SU-DHL-6 (cell line): ENCODE data around the gene CTDSP1.

ENCODE experiments used
- H2AFZ ChIP-seq: fragments of 200-600 bp; sonication (generic); 2 replicates; pipeline ENCODE4 v1.6.1; 2014; ENCODE audit warnings: low read depth, mild to moderate bottlenecking, moderate library complexity, mixed read lengths, antibody characterized with exemption, low read length; ENCODE audit not compliant: severe bottlenecking
- H3F3A ChIP-seq: fragments of 200-600 bp; shearing (Covaris generic); 2 replicates; pipeline ENCODE4 v1.6.0; 2016; ENCODE audit warnings: antibody characterized with exemption, mild to moderate bottlenecking; ENCODE audit not compliant: insufficient read depth
- H3K27ac ChIP-seq: fragments of 200-600 bp; sonication (generic); 2 replicates; pipeline ENCODE4 v1.5.1; 2016; ENCODE audit warnings: low read depth, mild to moderate bottlenecking, low read length, moderate library complexity, mixed read lengths
- H3K27me3 ChIP-seq: fragments of 200-600 bp; sonication (generic), shearing (Covaris generic); 2 replicates; pipeline ENCODE4 v1.6.0; 2014; ENCODE audit warnings: mild to moderate bottlenecking, low read length
- H3K36me3 ChIP-seq: fragments of 200-600 bp; sonication (generic); 2 replicates; pipeline ENCODE4 v1.6.1; 2014; ENCODE audit warnings: mild to moderate bottlenecking, low read length, mixed read lengths
- H3K4me2 ChIP-seq: fragments of 300-600, 200-600 bp; shearing (Covaris generic), sonication (generic); 2 replicates; pipeline ENCODE4 v1.6.0; 2014; ENCODE audit warnings: low read length, low read depth, mild to moderate bottlenecking; ENCODE audit not compliant: poor library complexity, severe bottlenecking
- H3K4me3 ChIP-seq: fragments of 200-600 bp; sonication (generic); 2 replicates; pipeline ENCODE4 v1.5.1; 2014; ENCODE audit warnings: antibody characterized with exemption, low read length, mild to moderate bottlenecking, mixed read lengths; ENCODE audit not compliant: insufficient read depth, poor library complexity, severe bottlenecking
- H3K79me2 ChIP-seq: fragments of 200-600 bp; sonication (generic); 2 replicates; pipeline ENCODE4 v1.6.1; 2014; ENCODE audit warnings: mild to moderate bottlenecking, low read length, moderate library complexity; ENCODE audit not compliant: insufficient read depth
- H3K9ac ChIP-seq: fragments of 200-600 bp; sonication (generic); 2 replicates; pipeline ENCODE4 v1.7.0; 2014; ENCODE audit warnings: mild to moderate bottlenecking, low read length
- H3K9me2 ChIP-seq: fragments of 200-600 bp; sonication (generic); replicated peaks from 2 replicates; pipeline ENCODE4 v1.6.1; 2014; ENCODE audit warnings: low read length; ENCODE audit not compliant: insufficient read depth
- H3K9me3 ChIP-seq: fragments of 200-600 bp; sonication (generic); 2 replicates; pipeline ENCODE4 v1.6.1; 2014; ENCODE audit warnings: low read length, mixed read lengths; ENCODE audit not compliant: insufficient read depth
- H4K20me1 ChIP-seq: fragments of 200-600 bp; sonication (generic); 2 replicates; pipeline ENCODE4 v1.6.1; 2014; ENCODE audit warnings: low read depth, mild to moderate bottlenecking, antibody characterized with exemption, low read length, moderate library complexity, mixed read lengths
- CTCF ChIP-seq: fragments of 200-600 bp; sonication (generic); IDR thresholded peaks from one replicate; pipeline ENCODE4 v1.5.1; 2017; ENCODE audit warnings: antibody characterized with exemption, mild to moderate bottlenecking, low read length, moderate library complexity; ENCODE audit not compliant: insufficient read depth, poor library complexity, severe bottlenecking
- EZH2phosphoT487 ChIP-seq: fragments of 200-600 bp; sonication (generic), shearing (Covaris generic); conservative IDR thresholded peaks from 2 replicates; pipeline ENCODE4 v1.6.1; 2018; ENCODE audit warnings: mild to moderate bottlenecking, antibody characterized with exemption, low read length, moderate library complexity, mixed read lengths

CTDSP1 gene

GRCh38 chr2:218399391-218400166 lies at the start of gene CTDSP1:
TSS of gene CTDSP1 (plus strand) at chr2:218399868. CDS start at chr2:218400091, 223 bp downstream.
- no peaks in the 10 kb centered on the region for H4K20me1 ChIP-seq
- H3K9me2 ChIP-seq, result no peaks in the 10 kb centered on the region
- peak within 1 kb of the TSS; percentile 63 for H3K4me2 ChIP-seq
- peaks cover 11% of the 10 kb centered on the region; the same call in 1 of the 2 replicates for H3K79me2 ChIP-seq
- H3K9ac ChIP-seq, result peak within 1 kb of the TSS; percentile 96
- peak within 1 kb of the TSS; percentile 95 for H3K4me3 ChIP-seq
- H3K36me3 ChIP-seq, result no peaks in the 10 kb centered on the region
- H2AFZ ChIP-seq, result peak within 1 kb of the TSS; percentile 67
- TF ChIP-seq CTCF (no peak), EZH2phosphoT487 (no peak)
- no peaks in the 10 kb centered on the region for H3F3A ChIP-seq
- H3K27me3 ChIP-seq, result no peaks in the 10 kb centered on the region
- H3K9me3 ChIP-seq, result no peaks in the 10 kb centered on the region
- peak within 1 kb of the TSS; percentile 70 for H3K27ac ChIP-seq

GRCh38 chr2:218354045-218354444 lies 45.6 kb upstream of the CTDSP1 start:
- no peak overlapping the region for H3K4me3 ChIP-seq
- no peak overlapping the region for H3K4me2 ChIP-seq
- no peaks in the 10 kb centered on the region for H3F3A ChIP-seq
- no peak for TF ChIP-seq CTCF
- no peak for TF ChIP-seq EZH2phosphoT487
- no peaks in the 10 kb centered on the region for H4K20me1 ChIP-seq
- no peak overlapping the region for H2AFZ ChIP-seq
- H3K79me2 ChIP-seq, result no peaks in the 10 kb centered on the region
- peaks cover 5% of the 10 kb centered on the region; the same call in 1 of the 2 replicates for H3K9me3 ChIP-seq
- H3K27ac ChIP-seq, result no peak overlapping the region
- no peak overlapping the region for H3K9ac ChIP-seq
- H3K9me2 ChIP-seq, result no peaks in the 10 kb centered on the region
- no peaks in the 10 kb centered on the region for H3K36me3 ChIP-seq
- no peaks in the 10 kb centered on the region for H3K27me3 ChIP-seq

GRCh38 chr2:218354850-218355443 lies 44.7 kb upstream of the CTDSP1 start:
- Histone ChIP-seq H3K9me2 (no peaks in the 10 kb centered on the region), H4K20me1 (no peaks in the 10 kb centered on the region), H3K4me2 (no peak overlapping the region), H3K9me3 (peaks cover 5% of the 10 kb centered on the region; the same call in 1 of the 2 replicates), H3K27ac (no peak overlapping the region), H3K36me3 (no peaks in the 10 kb centered on the region), H3K79me2 (no peaks in the 10 kb centered on the region), H3F3A (no peaks in the 10 kb centered on the region), H3K27me3 (no peaks in the 10 kb centered on the region), H2AFZ (no peak overlapping the region), H3K4me3 (no peak overlapping the region), H3K9ac (no peak overlapping the region)
- TF ChIP-seq EZH2phosphoT487 (no peak), CTCF (no peak)
